Heart left ventricle (tissue), 16 donors: ENCODE measurements around the gene APOBEC3G. TPM values are rescaled to one million over a fixed set of nuclear protein-coding genes. Genes with fewer than 3 reads are reported as not detected.
A peak's percentile ranks its signal among the peaks of the same experiment; 100 is the strongest.

ENCODE experiments used
- ATAC-seq, 4 donors: fragments of 200-7000 bp; cut with Tn5 transposase; one replicate each; pipeline ENCODE4 v1.9.1; 2020 to 2022; ENCODE audit warnings: moderate library complexity in 4 of 4, mild to moderate bottlenecking in 3 of 4, moderate number of reproducible peaks in 1 of 4
- DNase-seq, 5 donors: peaks; one replicate each; pipeline ENCODE4 v3.0.0-alpha.2; 2020
- H3K27ac ChIP-seq, 12 donors: fragments of 200-600 bp; sonication (generic) in 4 of 12; one replicate each; pipeline versions ENCODE4 v1.5.0 to v1.8.0; 2016 to 2022; ENCODE audit warnings: mild to moderate bottlenecking in 2 of 12
- H3K27me3 ChIP-seq, 9 donors: fragments of 200-600 bp; sonication (generic) in 2 of 9; one replicate each; pipeline versions ENCODE4 v1.5.1 to v1.8.0; 2016 to 2022; ENCODE audit warnings: mild to moderate bottlenecking in 3 of 9
- H3K36me3 ChIP-seq, 9 donors: fragments of 200-600 bp; sonication (generic) in 2 of 9; one replicate each; pipeline versions ENCODE4 v1.5.0 to v1.8.0; 2018 to 2022; ENCODE audit warnings: mild to moderate bottlenecking in 2 of 9
- H3K4me1 ChIP-seq, 12 donors: fragments of 200-600 bp; sonication (generic) in 4 of 12; one replicate each; pipeline versions ENCODE4 v1.5.0 to v1.8.0; 2016 to 2022; ENCODE audit warnings: mild to moderate bottlenecking in 3 of 12
- H3K4me3 ChIP-seq, 12 donors: fragments of 200-600 bp; sonication (generic) in 4 of 12; one replicate each; pipeline versions ENCODE4 v1.5.0 to v1.8.0; 2017 to 2022; ENCODE audit warnings: mild to moderate bottlenecking in 9 of 12, moderate library complexity in 4 of 12
- H3K9me3 ChIP-seq, 12 donors: fragments of 200-600 bp; sonication (generic) in 4 of 12; one replicate each; pipeline versions ENCODE4 v1.5.0 to v1.8.0; 2016 to 2022; ENCODE audit warnings: mild to moderate bottlenecking in 1 of 12
- POLR2A ChIP-seq, 2 donors: fragments of 450-650 bp; IDR thresholded peaks; one replicate each; pipeline ENCODE4 v1.6.1; 2017; ENCODE audit warnings: antibody characterized with exemption in 2 of 2, mild to moderate bottlenecking in 2 of 2, moderate library complexity in 2 of 2
- WGBS, 4 donors: extraction: QIAGEN DNeasy Blood & Tissue Kit in 2 of 4; methylation state at CpG; one replicate each; pipeline versions ENCODE4 v1.1.5 to v1.1.7; 2013 to 2018; 5-methylcytosine and 5-hydroxymethylcytosine counted together
- intact Hi-C, 10 donors: fragments of 100-400 bp; cut with DNase I; formaldehyde crosslinking; loops; one replicate each; pipeline versions ENCODE4 v1.11.1 to v1.14.2; 2022
- polyA plus RNA-seq, 2 donors: library from polyadenylated mRNA; stranded (reverse); fragments of 200-250 nt; gene quantifications; one replicate each; pipeline ENCODE4 v1.2.3, GENCODE V29; 2013
- total RNA-seq, 9 donors: library from RNA; depleted of rRNA in 2 of 9; stranded (reverse); fragments of >200 nt in 2 of 9; fragmentation: NEBNext Ultra II Directional in 3 of 9; extraction: Animal tissue kit (Norgen Biotek cat#: 25700) in 3 of 9; gene quantifications; one replicate each; pipeline versions ENCODE4 v1.1.0 to v1.2.4, GENCODE V29; 2016 to 2023
- TF ChIP-seq, protein P1 (sequence below), 12 donors: fragments of 200-600 bp; sonication (generic) in 4 of 12; IDR thresholded peaks; one replicate each; pipeline versions ENCODE4 v1.5.0 to v1.8.0; 2018 to 2022; ENCODE audit warnings: antibody characterized with exemption in 12 of 12, mild to moderate bottlenecking in 5 of 12
- donor health status: ischemic (EF 13 %, LVEDD 7.1; RV severe dilation, severe dysfunction).
- donor health status: healthy with polysubstance abuse.
- donor health status: DM: no; HTN: yes; CAD: no.
- donor health status: DM: no; HTN: no; CAD: no.
- donor health status: ischemic (EF 25% LVEDD 6.9; RV normal size, moderate dysfunction).
- donor health status: ischemic (EF 25% LVEDD 5.7; RV mildly dilated, moderate dysfunction).
- donor health status: healthy.
- donor health status: DM: yes; HTN: yes; CAD: no.
- donor health status: ischemic (EF 35%, LVEDD 5.7; RV mildly dilated, moderate dysfunction).
- donor health status: nonischemic (EF 11% LVEDD 7.7; RV severe dilation, severe dysfunction).
- donor health status: DM: yes; HTN: yes; CAD: no.
- donor health status: PGD.
- donor health status: ischemic (EF 29% LVEDD 5.4; RV normal size, mild dysfunction).
- donor health status: nonischemic (EF 23%, LVEDD 6.1; RV moderate dilation, normal function).

Gene APOBEC3G
- total and polyA plus RNA-seq, 11 donors: 1.8 to 21.9 (median 3.3) TPM

DNA sequence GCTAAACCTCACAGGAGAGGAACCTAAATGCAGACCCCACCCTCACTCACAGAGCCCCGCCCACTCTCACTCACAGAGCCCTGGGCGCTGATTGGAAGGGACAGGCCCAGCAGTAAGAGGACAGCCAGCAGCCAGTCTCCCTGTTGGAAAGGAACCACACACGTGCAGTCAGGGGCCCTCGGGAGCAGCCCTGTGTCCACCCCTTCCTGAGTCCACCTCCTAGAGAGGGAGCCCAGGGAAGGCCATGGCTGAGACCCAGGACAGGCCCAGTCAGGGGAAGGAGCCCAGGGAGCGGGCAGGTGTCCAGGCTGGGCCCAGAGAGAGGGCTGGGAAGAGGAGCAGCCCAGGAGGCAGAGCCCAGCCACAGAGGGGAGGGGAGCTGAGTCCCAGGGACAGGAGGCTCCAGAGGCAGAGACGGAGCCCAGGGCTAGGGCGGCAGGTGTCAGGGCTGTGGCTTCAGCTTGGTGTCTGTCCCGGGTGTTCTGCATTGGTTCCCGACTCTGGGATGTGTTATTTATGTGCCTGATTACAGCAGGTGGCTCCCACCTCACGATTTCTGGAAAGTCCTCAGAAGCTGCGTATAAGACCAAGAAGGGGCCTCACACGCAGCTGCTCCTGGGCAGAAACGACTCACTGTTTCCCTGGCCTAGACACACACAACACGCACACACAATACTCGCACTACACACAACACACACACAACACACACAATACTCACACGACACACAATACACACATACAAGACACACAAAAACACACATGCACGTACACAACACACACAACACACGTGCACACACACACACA is 11.0 kb downstream of the APOBEC3G start:
- H3K4me1 ChIP-seq: peaks cover 0 to 30% (median 0%) of the 10 kb centered on the region in 12 donors
- peaks cover 0 to 7% (median 0%) of the 10 kb centered on the region in 9 donors for H3K36me3 ChIP-seq
- H3K9me3 ChIP-seq: no peaks in the 10 kb centered on the region
- 55 to 61% (median 57%) methylated on average over 17 to 18 of the region's 18 CpGs for WGBS, 4 donors
- TF ChIP-seq POLR2A (IDR thresholded peaks at IDR 0.05): no peak
- TF ChIP-seq, protein P1, sequence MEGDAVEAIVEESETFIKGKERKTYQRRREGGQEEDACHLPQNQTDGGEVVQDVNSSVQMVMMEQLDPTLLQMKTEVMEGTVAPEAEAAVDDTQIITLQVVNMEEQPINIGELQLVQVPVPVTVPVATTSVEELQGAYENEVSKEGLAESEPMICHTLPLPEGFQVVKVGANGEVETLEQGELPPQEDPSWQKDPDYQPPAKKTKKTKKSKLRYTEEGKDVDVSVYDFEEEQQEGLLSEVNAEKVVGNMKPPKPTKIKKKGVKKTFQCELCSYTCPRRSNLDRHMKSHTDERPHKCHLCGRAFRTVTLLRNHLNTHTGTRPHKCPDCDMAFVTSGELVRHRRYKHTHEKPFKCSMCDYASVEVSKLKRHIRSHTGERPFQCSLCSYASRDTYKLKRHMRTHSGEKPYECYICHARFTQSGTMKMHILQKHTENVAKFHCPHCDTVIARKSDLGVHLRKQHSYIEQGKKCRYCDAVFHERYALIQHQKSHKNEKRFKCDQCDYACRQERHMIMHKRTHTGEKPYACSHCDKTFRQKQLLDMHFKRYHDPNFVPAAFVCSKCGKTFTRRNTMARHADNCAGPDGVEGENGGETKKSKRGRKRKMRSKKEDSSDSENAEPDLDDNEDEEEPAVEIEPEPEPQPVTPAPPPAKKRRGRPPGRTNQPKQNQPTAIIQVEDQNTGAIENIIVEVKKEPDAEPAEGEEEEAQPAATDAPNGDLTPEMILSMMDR (IDR thresholded peaks at IDR 0.05): no peak
- intact Hi-C loops: no loop called here
- peak overlapping the region in 2 of 12 donors; percentile 11 to 15 for H3K27ac ChIP-seq
- peaks cover 0 to 5% (median 0%) of the 10 kb centered on the region in 9 donors for H3K27me3 ChIP-seq
- DNase-seq: peak in 3 of 5 donors; percentile 34 to 49 (median 44)
- H3K4me3 ChIP-seq: no peak overlapping the region
- ATAC-seq: peak; percentile 25 to 77 (median 72)

DNA sequence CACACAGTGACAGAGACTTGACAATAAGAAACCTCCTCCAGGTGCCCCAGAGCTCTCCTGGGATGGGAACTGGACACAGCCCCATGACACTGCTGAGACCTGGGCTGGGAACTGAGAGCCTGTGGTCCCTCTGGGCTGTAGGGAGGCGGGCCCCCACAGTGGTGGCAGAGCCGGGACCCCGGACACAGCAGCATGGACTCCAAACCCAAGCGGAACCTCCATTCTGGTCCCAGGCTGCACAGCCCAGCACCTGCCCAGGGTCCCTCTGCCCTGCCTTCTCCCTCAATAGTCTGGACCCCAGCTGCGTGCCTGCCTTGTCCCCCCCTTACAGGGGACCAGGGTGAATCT is 11.6 kb downstream of the APOBEC3G start:
- Histone ChIP-seq H3K36me3 (peaks cover 0 to 5% (median 0%) of the 10 kb centered on the region in 9 donors), H3K4me1 (peaks cover 0 to 31% (median 0%) of the 10 kb centered on the region in 12 donors), H3K9me3 (no peaks in the 10 kb centered on the region), H3K27ac (no peak overlapping the region), H3K27me3 (peaks cover 0 to 5% (median 0%) of the 10 kb centered on the region in 9 donors), H3K4me3 (no peak overlapping the region)
- WGBS, 4 donors: 78 to 88% (median 84%) methylated on average over 5 of the region's 5 CpGs
- ATAC-seq (no peak), DNase-seq (no peak)
- TF ChIP-seq, protein P1 (IDR thresholded peaks at IDR 0.05): no peak
- TF ChIP-seq POLR2A (IDR thresholded peaks at IDR 0.05): no peak
- intact Hi-C loops: no loop called here

DNA sequence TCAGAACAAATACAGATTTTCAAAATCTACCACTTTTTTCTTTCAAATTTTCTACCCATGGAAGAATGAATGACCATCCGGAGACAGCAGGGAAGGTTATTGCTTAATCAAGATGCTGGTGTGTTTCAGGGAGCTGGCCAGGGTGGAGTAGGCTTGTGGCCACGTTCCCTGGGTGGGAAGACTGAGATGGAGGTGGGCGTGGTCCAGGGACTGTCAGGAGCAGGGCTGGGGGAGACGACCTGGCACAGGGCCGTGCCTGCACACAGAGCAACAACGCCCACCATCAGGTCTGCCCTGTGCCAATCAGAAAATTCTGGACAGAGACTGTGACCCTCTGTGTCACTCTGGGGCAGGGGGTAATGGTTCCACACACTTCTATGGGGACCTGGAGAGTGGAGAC is 12.9 kb downstream of the APOBEC3G start:
- intact Hi-C loops: no loop called here

More for the DNA sequence above, 12.9 kb downstream of the APOBEC3G start:
- H3K27me3 ChIP-seq: peaks cover 0 to 5% (median 0%) of the 10 kb centered on the region in 9 donors
- DNase-seq (no peak), ATAC-seq (no peak)
- no peak overlapping the region for H3K4me3 ChIP-seq
- H3K4me1 ChIP-seq: peaks cover 0 to 34% (median 0%) of the 10 kb centered on the region in 12 donors
- H3K27ac ChIP-seq: peak overlapping the region in 1 of 12 donors; percentile 87
- H3K9me3 ChIP-seq: no peaks in the 10 kb centered on the region
- peaks cover 0 to 5% (median 0%) of the 10 kb centered on the region in 9 donors for H3K36me3 ChIP-seq
- 69 to 83% (median 78%) methylated on average over 6 of the region's 6 CpGs for WGBS, 4 donors
- TF ChIP-seq, protein P1 (IDR thresholded peaks at IDR 0.05): no peak
- TF ChIP-seq POLR2A (IDR thresholded peaks at IDR 0.05): no peak
